GM18507 (cell line): ENCODE measurements around the gene RABL3.
"Not testable (repeated sequence)": the region's sequence is repeated elsewhere in the genome, so short reads cannot be mapped to it uniquely, and the experiment has no call there.

Experiments used
- DNase-seq: peaks from one replicate; pipeline ENCODE4 v3.0.0; 2011; ENCODE audit warnings: low read depth; ENCODE audit not compliant: insufficient read length; ENCODE audit errors: extremely low spot score
- FAIRE-seq: peaks from 2 replicates; lab custom pipeline; 2011; peaks lifted over from hg19 to GRCh38; lab: Jason Lieb, UNC

Gene RABL3

GRCh38 chr3:120688121-120688520 lies 54.2 kb downstream of the RABL3 start:
- peak; percentile 95 for FAIRE-seq
- peak; percentile 40 for DNase-seq

GRCh38 chr3:120685411-120685810 lies 56.9 kb downstream of the RABL3 start:
- no peak for DNase-seq
- no peak for FAIRE-seq

GRCh38 chr3:120684896-120685295 lies 57.4 kb downstream of the RABL3 start:
- DNase-seq (no peak), FAIRE-seq (no peak)

DNA sequence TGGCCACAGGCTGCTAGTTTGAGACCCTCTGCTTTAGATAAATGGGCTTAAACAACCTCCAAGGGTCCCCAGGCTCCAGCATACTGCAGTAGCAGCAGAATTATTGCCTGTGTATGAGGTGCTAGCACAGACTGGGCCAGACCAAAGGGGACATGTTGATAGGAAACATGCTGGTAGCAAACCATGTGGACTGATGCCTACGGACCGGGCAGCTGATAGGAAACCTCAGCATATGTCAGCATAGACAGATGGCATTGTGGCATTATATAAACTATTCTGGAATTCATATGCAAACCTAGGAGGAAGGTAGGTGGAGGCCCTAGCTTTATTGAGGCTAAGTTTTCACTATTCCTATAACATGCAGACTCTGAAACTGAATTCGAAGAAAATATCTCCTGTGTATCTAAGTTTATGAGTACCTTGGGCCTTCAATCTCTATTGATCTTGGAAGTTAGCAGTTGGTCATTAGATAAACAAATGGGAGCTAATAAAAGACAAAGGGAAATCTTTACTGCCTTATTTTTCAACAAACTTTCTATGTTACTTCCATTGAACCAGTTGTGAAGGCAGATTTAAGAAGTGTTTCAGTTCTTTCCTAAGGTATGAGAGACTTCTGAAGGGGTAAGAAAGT lies 58.5 kb downstream of the RABL3 start:
- DNase-seq (no peak), FAIRE-seq (no peak)

GRCh38 chr3:120683213-120683612 lies 59.1 kb downstream of the RABL3 start:
- FAIRE-seq (no peak), DNase-seq (no peak)

GRCh38 chr3:120682095-120682681 lies 60.1 kb downstream of the RABL3 start, which contains the start of gene HGD:
Gene HGD (minus strand): TSS chr3:120682239. CDS start chr3:120682111, 128 bp downstream.
- FAIRE-seq (no peak), DNase-seq (no peak)

- FAIRE-seq (no peak), DNase-seq (no peak)
Observed at GRCh38 chr3:120681506-120682038, 60.7 kb downstream of the RABL3 start.

DNA sequence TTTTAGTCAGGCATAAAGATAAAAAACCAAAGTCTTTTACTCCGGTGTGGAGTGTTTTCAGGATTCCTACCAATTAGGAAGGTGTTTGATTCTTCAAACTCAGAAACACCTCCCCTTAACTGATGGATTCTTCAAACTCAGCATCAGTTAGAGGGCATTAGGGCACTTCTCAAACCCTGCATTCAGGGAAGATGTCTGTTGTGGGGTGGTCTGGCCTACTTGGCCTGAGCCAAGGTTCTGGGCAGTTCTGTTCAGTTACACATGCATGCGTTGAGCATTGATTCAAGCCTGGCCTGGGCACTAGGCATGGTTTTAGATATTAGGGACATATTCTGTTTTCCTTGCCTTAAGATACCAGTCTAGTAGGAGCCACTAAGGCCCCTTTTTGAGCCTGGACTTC lies 61.3 kb downstream of the RABL3 start:
- DNase-seq (no peak), FAIRE-seq (no peak)

GRCh38 chr3:120680193-120680894 lies 62.0 kb downstream of the RABL3 start:
- no peak for FAIRE-seq
- no peak for DNase-seq

GRCh38 chr3:120678984-120679383 lies 63.3 kb downstream of the RABL3 start:
- FAIRE-seq: peak; percentile 44
- DNase-seq: no peak

DNA sequence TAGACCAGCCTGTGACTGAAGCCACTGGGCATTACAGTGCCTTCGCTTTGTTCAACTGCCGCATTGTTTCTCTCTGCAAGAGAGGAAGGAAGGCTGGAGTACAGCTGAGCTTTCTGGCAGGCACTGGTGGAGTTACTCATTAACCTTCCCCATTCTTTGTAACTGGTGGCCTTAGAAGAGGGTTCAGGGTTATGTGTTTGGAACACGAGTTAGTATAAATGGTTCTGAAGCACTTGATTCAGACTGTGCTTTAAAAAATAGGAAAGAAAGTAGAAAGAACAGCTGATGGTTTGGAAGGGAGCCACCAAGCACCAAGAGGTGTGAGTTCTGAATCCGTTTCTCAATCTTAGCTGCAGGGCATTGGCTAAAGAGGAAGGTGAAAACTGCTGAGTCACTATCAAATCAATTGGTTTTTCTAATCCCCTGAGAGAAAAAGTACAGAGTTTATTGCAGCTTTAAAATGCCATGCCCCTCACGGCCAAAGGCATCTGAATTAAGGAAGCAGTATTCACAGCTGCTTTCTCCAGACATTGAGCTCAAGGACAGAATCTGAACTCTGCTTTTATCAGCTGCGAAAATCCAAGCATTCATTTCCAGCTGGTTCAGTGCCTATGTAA lies 63.9 kb downstream of the RABL3 start:
- FAIRE-seq (peak; percentile 92), DNase-seq (peak; percentile 9)

GRCh38 chr3:120677193-120677592 lies 65.1 kb downstream of the RABL3 start:
- not testable (repeated sequence) for DNase-seq, FAIRE-seq

DNA sequence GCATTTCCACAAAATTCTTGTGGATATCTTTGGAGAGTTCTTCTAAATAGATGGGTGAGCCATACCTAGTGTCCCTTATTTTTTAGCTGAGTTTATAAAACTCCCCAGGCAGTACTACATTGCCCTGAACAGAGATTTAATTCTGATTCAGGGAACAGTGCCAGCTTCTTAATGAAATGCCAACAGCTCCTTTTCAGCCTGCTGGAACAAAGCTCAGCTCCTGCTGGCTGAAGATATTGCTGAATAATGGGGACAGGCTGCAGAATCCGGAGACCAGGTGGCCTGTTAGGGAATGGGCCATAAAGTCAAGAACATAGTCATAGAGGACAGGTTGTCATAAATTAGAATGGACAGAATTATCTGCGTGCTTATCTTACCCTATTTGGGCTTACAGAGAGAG lies 69.2 kb downstream of the RABL3 start:
- DNase-seq (no peak), FAIRE-seq (no peak)

- no peak for DNase-seq
- no peak for FAIRE-seq
Observed at GRCh38 chr3:120670576-120670975, 71.7 kb downstream of the RABL3 start.

GRCh38 chr3:120664926-120665325 lies 77.4 kb downstream of the RABL3 start:
- DNase-seq: no peak

GRCh38 chr3:120661945-120662344 lies 80.4 kb downstream of the RABL3 start:
- no peak for FAIRE-seq

More at GRCh38 chr3:120664926-120665325, 77.4 kb downstream of the RABL3 start:
- FAIRE-seq: no peak

DNA sequence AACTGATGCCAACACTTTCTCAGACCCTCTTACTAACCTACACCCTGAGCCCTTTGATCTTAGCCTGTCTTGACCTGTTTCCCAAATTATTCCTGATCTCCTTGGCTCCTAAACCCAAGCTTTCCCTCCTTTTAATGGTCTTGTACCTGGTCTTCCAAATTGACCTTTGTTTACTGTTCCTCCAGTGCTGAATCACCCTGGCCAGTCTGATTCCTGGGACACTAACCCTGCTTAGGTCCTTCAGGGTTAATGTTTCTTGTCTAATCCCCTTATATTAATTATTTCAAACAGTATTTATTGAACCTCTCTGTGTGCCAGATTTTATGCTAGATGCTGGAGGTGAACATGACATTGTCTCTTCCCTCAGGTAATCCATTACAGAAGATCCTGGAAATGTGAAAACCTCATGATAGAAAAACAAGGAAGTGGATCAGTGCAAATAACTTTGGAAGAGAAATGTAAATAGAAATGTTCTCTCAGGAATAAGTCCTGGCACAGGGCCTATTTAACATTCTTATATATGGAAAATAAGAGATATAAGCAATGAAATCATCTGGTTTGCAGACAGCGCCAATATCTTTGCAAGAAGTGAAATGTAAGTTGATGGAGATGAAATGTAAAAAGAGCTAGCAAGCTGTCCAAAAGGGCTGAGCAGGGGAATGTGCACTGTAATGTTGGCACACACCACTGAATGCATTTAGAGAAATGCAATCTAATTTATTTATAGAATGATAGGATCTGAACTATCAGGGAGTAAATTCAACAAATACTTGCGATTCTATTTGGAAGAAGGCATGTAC lies 81.0 kb downstream of the RABL3 start:
- no peak for FAIRE-seq
- DNase-seq: no peak

More at GRCh38 chr3:120661945-120662344, 80.4 kb downstream of the RABL3 start:
- DNase-seq: no peak

- FAIRE-seq (no peak), DNase-seq (no peak)
Observed at GRCh38 chr3:120659834-120660233, 82.5 kb downstream of the RABL3 start.

DNA sequence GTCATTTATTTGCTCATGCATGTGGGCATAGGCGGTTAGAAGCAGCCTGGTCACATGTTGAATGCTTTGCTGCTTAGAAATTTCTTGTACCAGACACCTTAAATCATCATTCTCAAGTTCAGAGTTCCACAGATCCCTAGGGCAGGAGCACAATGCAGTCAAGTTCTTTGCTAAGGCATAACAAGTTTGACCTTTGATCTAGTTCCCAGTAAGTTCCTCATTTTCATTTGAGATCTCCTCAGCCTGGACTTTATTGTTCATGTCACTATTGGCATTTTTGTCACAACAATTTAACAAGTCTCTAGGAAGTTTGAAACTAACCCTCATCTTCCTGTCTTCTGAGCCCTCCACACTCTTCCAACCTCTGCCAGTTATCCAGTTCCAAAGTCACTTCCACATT lies 83.0 kb downstream of the RABL3 start:
- DNase-seq (no peak), FAIRE-seq (no peak)
